Measurements from ENCODE around the gene ADGRB3. TPM values are rescaled to one million over a fixed set of nuclear protein-coding genes. Genes with fewer than 3 reads are reported as not detected.
A peak's percentile ranks its signal among the peaks of the same experiment; 100 is the strongest.

ADGRB3 gene
- total RNA-seq, 1 donor from 2014 or later: 1.5 TPM

- Histone ChIP-seq H3K27me3 (peaks cover 43% of the 10 kb centered on the region), H3F3A (ENCODE audit: low read depth) (no peaks in the 10 kb centered on the region), H3K4me2 (no peak overlapping the region), H3K4me3 (no peak overlapping the region), H3K27ac (no peak overlapping the region), H2AFZ (replicated peaks) (no peak overlapping the region), H3K79me2 (ENCODE audit: low read depth) (no peaks in the 10 kb centered on the region), H3K9ac (no peak overlapping the region), H3K9me3 (ENCODE audit: low read depth) (no peaks in the 10 kb centered on the region), H3K36me3 (no peaks in the 10 kb centered on the region), H4K20me1 (ENCODE audit: low read depth) (no peaks in the 10 kb centered on the region), H3K4me1 (peaks cover 7% of the 10 kb centered on the region)
- H3K9me3 Mint-ChIP-seq: no peaks in the 10 kb centered on the region
- H3K27me3 Mint-ChIP-seq (ENCODE audit: insufficient read depth, low read depth): no peaks in the 10 kb centered on the region
- peaks cover 2% of the 10 kb centered on the region for H3K36me3 Mint-ChIP-seq
- no peak for DNase-seq (ENCODE audit: low spot score)
- TF ChIP-seq CTCF (IDR thresholded peaks at IDR 0.05) (no peak), EZH2 (IDR thresholded peaks at IDR 0.05) (no peak), EZH2phosphoT487 (IDR thresholded peaks at IDR 0.05) (no peak)
- no peak overlapping the region for H3K4me3 Mint-ChIP-seq
- H3K27ac Mint-ChIP-seq: no peak overlapping the region
- H3K4me1 Mint-ChIP-seq: peaks cover 22% of the 10 kb centered on the region
These were observed 7.0 kb downstream of the ADGRB3 start for GRCh38 chr6:68642081-68642480.

DNA sequence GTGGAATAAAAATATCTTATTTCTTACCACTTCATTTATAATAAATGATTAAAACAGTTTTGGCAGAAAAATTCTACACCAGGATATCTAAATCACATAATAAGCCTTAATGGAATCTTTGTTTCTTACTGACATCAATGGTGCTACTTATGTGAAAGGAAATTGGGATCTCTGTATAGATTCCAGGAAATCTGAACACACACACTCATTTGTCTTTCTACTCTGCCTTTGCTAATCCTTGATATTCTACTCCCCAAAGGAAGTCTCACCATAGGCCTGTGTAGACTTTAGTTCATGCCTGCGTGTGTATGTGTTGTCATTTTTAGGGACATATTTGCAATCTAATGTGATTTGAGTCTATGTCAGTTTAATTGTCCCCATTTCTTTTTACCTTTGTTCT is 7.9 kb downstream of the ADGRB3 start:
- Histone ChIP-seq H2AFZ (replicated peaks) (no peak overlapping the region), H3K4me2 (no peak overlapping the region), H3K4me3 (no peak overlapping the region), H3K27ac (no peak overlapping the region), H3K4me1 (peaks cover 7% of the 10 kb centered on the region), H3K9me3 (ENCODE audit: low read depth) (no peaks in the 10 kb centered on the region), H4K20me1 (ENCODE audit: low read depth) (no peaks in the 10 kb centered on the region), H3K36me3 (no peaks in the 10 kb centered on the region), H3K9ac (no peak overlapping the region), H3K79me2 (ENCODE audit: low read depth) (no peaks in the 10 kb centered on the region), H3F3A (ENCODE audit: low read depth) (no peaks in the 10 kb centered on the region), H3K27me3 (peaks cover 34% of the 10 kb centered on the region)
- DNase-seq (ENCODE audit: low spot score): no peak
- TF ChIP-seq EZH2 (IDR thresholded peaks at IDR 0.05): no peak
- TF ChIP-seq CTCF (IDR thresholded peaks at IDR 0.05): no peak
- no peak for TF ChIP-seq EZH2phosphoT487 (IDR thresholded peaks at IDR 0.05)
- no peaks in the 10 kb centered on the region for H3K9me3 Mint-ChIP-seq
- peaks cover 2% of the 10 kb centered on the region for H3K36me3 Mint-ChIP-seq
- H3K27ac Mint-ChIP-seq: no peak overlapping the region
- no peak overlapping the region for H3K4me3 Mint-ChIP-seq
- H3K4me1 Mint-ChIP-seq: peaks cover 15% of the 10 kb centered on the region
- H3K27me3 Mint-ChIP-seq (ENCODE audit: insufficient read depth, low read depth): no peaks in the 10 kb centered on the region

DNA sequence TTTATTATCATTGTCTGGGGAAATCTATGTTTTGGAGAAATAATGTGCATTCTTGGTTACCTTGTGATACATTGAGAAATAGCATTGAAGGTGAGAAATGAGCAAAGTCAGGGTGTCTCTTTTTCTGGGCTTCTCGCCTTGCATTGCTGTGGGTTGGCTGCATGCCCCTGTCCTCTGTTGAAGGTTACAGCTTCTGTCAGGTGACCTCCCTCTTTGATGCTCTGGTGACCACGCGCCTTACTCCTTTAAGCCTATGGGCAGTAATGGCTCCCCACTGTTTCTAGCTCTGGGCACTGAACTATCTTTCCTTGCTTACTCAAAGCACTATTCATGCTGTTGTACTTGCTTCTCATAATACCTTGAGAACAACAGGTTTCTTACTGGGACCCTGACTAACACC is 14.6 kb downstream of the ADGRB3 start:
- no peaks in the 10 kb centered on the region for H3K9me3 ChIP-seq (ENCODE audit: low read depth)
- DNase-seq (ENCODE audit: low spot score): peak; percentile 49

More for the DNA sequence above, 14.6 kb downstream of the ADGRB3 start:
- no peaks in the 10 kb centered on the region for H3K79me2 ChIP-seq (ENCODE audit: low read depth)
- H2AFZ ChIP-seq (replicated peaks): no peak overlapping the region
- no peaks in the 10 kb centered on the region for H3F3A ChIP-seq (ENCODE audit: low read depth)
- H3K4me3 Mint-ChIP-seq: no peak overlapping the region
- H3K4me1 Mint-ChIP-seq: peaks cover 17% of the 10 kb centered on the region
- no peaks in the 10 kb centered on the region for H4K20me1 ChIP-seq (ENCODE audit: low read depth)
- no peaks in the 10 kb centered on the region for H3K36me3 ChIP-seq
- no peaks in the 10 kb centered on the region for H3K36me3 Mint-ChIP-seq
- H3K27ac ChIP-seq: no peak overlapping the region
- no peaks in the 10 kb centered on the region for H3K9me3 Mint-ChIP-seq
- no peak overlapping the region for H3K9ac ChIP-seq
- no peak overlapping the region for H3K4me3 ChIP-seq
- H3K27ac Mint-ChIP-seq: no peak overlapping the region
- H3K27me3 ChIP-seq: no peaks in the 10 kb centered on the region
- no peak overlapping the region for H3K4me2 ChIP-seq
- no peak for TF ChIP-seq CTCF (IDR thresholded peaks at IDR 0.05)
- TF ChIP-seq EZH2phosphoT487 (IDR thresholded peaks at IDR 0.05): no peak
- TF ChIP-seq EZH2 (IDR thresholded peaks at IDR 0.05): no peak
- no peaks in the 10 kb centered on the region for H3K27me3 Mint-ChIP-seq (ENCODE audit: insufficient read depth, low read depth)
- H3K4me1 ChIP-seq: peaks cover 20% of the 10 kb centered on the region

All from neural progenitor cell (in vitro differentiated cells).